Neutrophil (primary cell): ENCODE results near the gene NRARP.
"Not testable (repeated sequence)": the region's sequence is repeated elsewhere in the genome, so short reads cannot be mapped to it uniquely, and the experiment has no call there.

ENCODE experiments used
- H3K27ac ChIP-seq: fragments of 200-600 bp; sonication (generic); 2 replicates; pipeline ENCODE4 v1.5.1; 2016; ENCODE audit warnings: mild to moderate bottlenecking, moderate library complexity
- H3K27me3 ChIP-seq: fragments of 200-600 bp; sonication (generic); 2 replicates; pipeline ENCODE4 v1.6.0; 2016; ENCODE audit warnings: mild to moderate bottlenecking
- H3K36me3 ChIP-seq: fragments of 200-600 bp; sonication (generic); 2 replicates; pipeline ENCODE4 v1.5.1; 2017
- H3K4me1 ChIP-seq, 2 experiments: fragments of 200-600 bp in 1 of 2; sonication (generic) in 1 of 2; 1 replicate in 1 of 2; 2 replicates in 1 of 2; pipeline versions ENCODE4 v1.5.1 to v1.6.1; 2013 to 2016; ENCODE audit warnings: low read depth in 1 of 2, low read length in 1 of 2, mild to moderate bottlenecking in 1 of 2, moderate library complexity in 1 of 2; ENCODE audit not compliant: control insufficient read depth in 1 of 2, insufficient read depth in 1 of 2
- H3K4me3 ChIP-seq, 2 experiments: fragments of 200-600 bp in 1 of 2; sonication (generic) in 1 of 2; 1 replicate in 1 of 2; 2 replicates in 1 of 2; pipeline ENCODE4 v1.5.1; 2013 to 2016; ENCODE audit warnings: low read depth in 1 of 2, low read length in 1 of 2, mild to moderate bottlenecking in 1 of 2, moderate library complexity in 1 of 2
- H3K9me3 ChIP-seq: fragments of 200-600 bp; sonication (generic); 2 replicates; pipeline ENCODE4 v1.5.1; 2016
- CTCF ChIP-seq: fragments of 200-600 bp; sonication (generic); IDR thresholded peaks from 2 replicates; pipeline ENCODE4 v1.5.1; 2016; ENCODE audit warnings: antibody characterized with exemption

The NRARP gene

GRCh38 chr9:137331929-137332328 lies 29.9 kb upstream of the NRARP start:
- no peaks in the 10 kb centered on the region for H3K36me3 ChIP-seq
- H3K4me1 ChIP-seq = no peaks in the 10 kb centered on the region
- H3K27me3 ChIP-seq = no peaks in the 10 kb centered on the region
- no peak for TF ChIP-seq CTCF
- no peaks in the 10 kb centered on the region for H3K9me3 ChIP-seq
- no peak overlapping the region for H3K27ac ChIP-seq
- no peak overlapping the region for H3K4me3 ChIP-seq

GRCh38 chr9:137330689-137331088 lies 28.6 kb upstream of the NRARP start:
- H3K9me3 ChIP-seq = no peaks in the 10 kb centered on the region
- no peak overlapping the region for H3K27ac ChIP-seq
- H3K4me1 ChIP-seq = peaks cover 0 to 5% of the 10 kb centered on the region in 2 experiments
- no peak overlapping the region for H3K4me3 ChIP-seq
- no peak for TF ChIP-seq CTCF
- no peaks in the 10 kb centered on the region for H3K27me3 ChIP-seq
- H3K36me3 ChIP-seq = no peaks in the 10 kb centered on the region

GRCh38 chr9:137329590-137329989 lies 27.5 kb upstream of the NRARP start:
- H3K4me3 ChIP-seq, H3K27me3 ChIP-seq: not testable (repeated sequence)

GRCh38 chr9:137327641-137328550 lies 25.8 kb upstream of the NRARP start:
- not testable (repeated sequence) for H3K4me3 ChIP-seq

More at GRCh38 chr9:137329590-137329989, 27.5 kb upstream of the NRARP start:
- H3K4me1 ChIP-seq, H3K9me3 ChIP-seq, H3K36me3 ChIP-seq, H3K27ac ChIP-seq: not testable (repeated sequence)

GRCh38 chr9:137326445-137327065 lies 24.5 kb upstream of the NRARP start:
- Histone ChIP-seq H3K9me3 (no peaks in the 10 kb centered on the region), H3K27ac (no peak overlapping the region), H3K27me3 (no peaks in the 10 kb centered on the region), H3K4me1 (peaks cover 0 to 5% of the 10 kb centered on the region in 2 experiments), H3K36me3 (no peaks in the 10 kb centered on the region), H3K4me3 (no peak overlapping the region)
- no peak for TF ChIP-seq CTCF

More at GRCh38 chr9:137327641-137328550, 25.8 kb upstream of the NRARP start:
- H3K9me3 ChIP-seq, H3K4me1 ChIP-seq, H3K27ac ChIP-seq, H3K36me3 ChIP-seq, H3K27me3 ChIP-seq: not testable (repeated sequence)

GRCh38 chr9:137325799-137326198 lies 23.7 kb upstream of the NRARP start:
- H3K9me3 ChIP-seq = no peaks in the 10 kb centered on the region
- no peaks in the 10 kb centered on the region for H3K36me3 ChIP-seq
- no peak overlapping the region for H3K27ac ChIP-seq
- peaks cover 5% of the 10 kb centered on the region for H3K27me3 ChIP-seq
- no peak for TF ChIP-seq CTCF
- no peak overlapping the region for H3K4me3 ChIP-seq
- peaks cover 0 to 6% of the 10 kb centered on the region in 2 experiments for H3K4me1 ChIP-seq
